ENCODE measurements around the gene SMIM38. TPM values are rescaled to one million over a fixed set of nuclear protein-coding genes. Genes with fewer than 3 reads are reported as not detected.

Gene SMIM38
- total and polyA plus RNA-seq, 9 of the 15 experiments (the other 6 are each of a cell fraction or from before 2014, with no cell fraction given) = 0.07 to 1.2 (median 0.21) TPM; not detected in 2

- no peak for ATAC-seq
- Histone ChIP-seq H3K4me2 (ENCODE audit: insufficient read depth, low read length) (no peak overlapping the region), H3K9ac (ENCODE audit: insufficient read depth in 1 of 2, low read depth in 2 of 2, low read length in 2 of 2) (no peak overlapping the region), H2AFZ (ENCODE audit: low read depth, low read length) (no peak overlapping the region), H4K20me1 (replicated peaks; ENCODE audit: control insufficient read depth, insufficient read depth, low read length) (no peaks in the 10 kb centered on the region), H3K27ac (ENCODE audit: extremely low read depth, low read depth, low read length) (no peak overlapping the region), H3K4me1 (replicated peaks in 1 of 2; ENCODE audit: control insufficient read depth in 2 of 2, insufficient read depth in 2 of 2, low read length in 2 of 2) (no peaks in the 10 kb centered on the region; a peak in 1 of 5 replicates), H3K79me2 (ENCODE audit: control insufficient read depth, insufficient read depth, low read length) (no peaks in the 10 kb centered on the region), H3K27me3 (ENCODE audit: control insufficient read depth in 2 of 2, insufficient read depth in 2 of 2, low read length in 2 of 2) (no peaks in the 10 kb centered on the region; a peak in 1 of 5 replicates), H3K36me3 (ENCODE audit: control insufficient read depth, insufficient read depth, low read length) (no peaks in the 10 kb centered on the region), H3K9me3 (replicated peaks; ENCODE audit: control insufficient read depth, insufficient read depth, low read depth, low read length) (no peaks in the 10 kb centered on the region), H3K9me1 (ENCODE audit: control insufficient read depth, insufficient read depth, low read length) (no peaks in the 10 kb centered on the region), H3K4me3 (no peak overlapping the region)
- no TSS peak for BruUV-seq (replicated peaks)
- no peak for DNase-seq (ENCODE audit: extremely low read depth in 1 of 4, low spot score in 3 of 4)
- ChIA-PET POLR2A (interaction anchor here (0.5 kb wide), 1 partner anchor 494 kb away, joined by 3 read pairs; no protein-coding TSS in a partner anchor), CTCF (ENCODE audit: low intra/inter-chr PET ratio) (no interaction called here)
- in situ Hi-C loops (cut with MboI) = no loop called here
- intact Hi-C loops (cut with micrococcal nuclease) = no loop called here
- WGBS (ENCODE audit: insufficient coverage, low coverage, missing lambda C conversion rate) = 0% methylated on average over 6 of the region's 7 CpGs
- no peak for FAIRE-seq
- TF ChIP-seq VEZF1 (CRISPR knock-in tag; IDR thresholded peaks at IDR 0.05) (no peak), RBM39 (optimal IDR thresholded peaks at IDR 0.05; ENCODE audit: low read depth, low read length) (no peak), CBX2 (IDR thresholded peaks at IDR 0.05; ENCODE audit: insufficient read depth, low read length, poor library complexity, severe bottlenecking) (no peak), HIVEP1 (CRISPR knock-in tag; IDR thresholded peaks at IDR 0.05) (no peak)
Measured at GRCh38 chr11:69144316-69145049, 11.3 kb upstream of the SMIM38 start.
